B cell (primary cell): ENCODE data around the gene FBN1. TPM values are rescaled to one million over a fixed set of nuclear protein-coding genes. Genes with fewer than 3 reads are reported as not detected.

ENCODE experiments used
- ATAC-seq: fragments of 200-7000 bp; cut with Tn5 transposase; one replicate; pipeline ENCODE4 v1.10.0; 2021; ENCODE audit warnings: low read depth, mild to moderate bottlenecking, moderate number of reproducible peaks, moderate library complexity
- CTCF ChIA-PET: fragments of 350-600 bp; sonication (Branson Sonifier 250); formaldehyde crosslinking; loops from one replicate; lab custom pipeline; 2021; ENCODE audit warnings: antibody characterized with exemption, inconsistent platforms; lab: Charles Lee
- POLR2A ChIA-PET: fragments of 350-600 bp; sonication (Branson Sonifier 250); formaldehyde crosslinking; loops from one replicate; lab custom pipeline; 2021; ENCODE audit warnings: antibody characterized with exemption; lab: Charles Lee
- DNase-seq: peaks from one replicate; pipeline ENCODE4 v3.0.0; 2013
- H2AFZ ChIP-seq: 2 replicates; pipeline ENCODE4 v1.6.1; 2012; ENCODE audit warnings: mild to moderate bottlenecking, low read depth, low read length; ENCODE audit not compliant: insufficient read depth, poor library complexity, severe bottlenecking
- H3K27ac ChIP-seq, 2 donors: 1 replicate in 1 of 2; 2 replicates in 1 of 2; pipeline ENCODE4 v1.5.1; 2012 to 2013; ENCODE audit warnings: low read length in 2 of 2, mild to moderate bottlenecking in 2 of 2, moderate library complexity in 1 of 2
- H3K27me3 ChIP-seq, 4 experiments: fragments of 200-600 bp in 1 of 4; sonication (generic) in 1 of 4; replicated peaks in 1 of 4; 1 replicate in 2 of 4; 2 replicates in 2 of 4; pipeline versions ENCODE4 v1.6.1 to v1.7.0; 2013 to 2016; ENCODE audit warnings: low read length in 3 of 4, mild to moderate bottlenecking in 2 of 4, mixed read lengths in 1 of 4, moderate library complexity in 1 of 4; ENCODE audit not compliant: insufficient read depth in 4 of 4, control insufficient read depth in 3 of 4; ENCODE audit errors: control extremely low read depth in 1 of 4
- H3K36me3 ChIP-seq, 2 experiments: replicated peaks in 1 of 2; 1 replicate in 1 of 2; 2 replicates in 1 of 2; pipeline versions ENCODE4 v1.6.1 to v1.7.1; 2013; ENCODE audit warnings: low read length in 1 of 2; ENCODE audit not compliant: insufficient read depth in 2 of 2, control insufficient read depth in 1 of 2; ENCODE audit errors: control extremely low read depth in 1 of 2, extremely low read depth in 1 of 2
- H3K4me1 ChIP-seq, 2 donors: fragments of 200-600 bp in 1 of 2; sonication (generic) in 1 of 2; 1 replicate in 1 of 2; 2 replicates in 1 of 2; pipeline versions ENCODE4 v1.5.1 to v1.6.1; 2013 to 2017; ENCODE audit warnings: low read length in 2 of 2; ENCODE audit not compliant: control insufficient read depth in 2 of 2, insufficient read depth in 2 of 2
- H3K4me2 ChIP-seq: replicated peaks from 2 replicates; pipeline ENCODE3; 2012; ENCODE audit warnings: mild to moderate bottlenecking, low read depth, low read length; ENCODE audit not compliant: poor library complexity, severe bottlenecking
- H3K4me3 ChIP-seq, 5 experiments: fragments of 200-600 bp in 1 of 5; sonication (generic) in 1 of 5; 1 replicate in 3 of 5; 2 replicates in 2 of 5; pipeline versions ENCODE4 v1.5.1 to v1.7.0; 2011 to 2016; ENCODE audit warnings: low read length in 4 of 5, mild to moderate bottlenecking in 4 of 5, low read depth in 2 of 5, control low read depth in 1 of 5, moderate library complexity in 1 of 5; ENCODE audit not compliant: insufficient read depth in 1 of 5; ENCODE audit errors: control extremely low read depth in 1 of 5, extremely low read depth in 1 of 5
- H3K79me2 ChIP-seq: fragments of 200-600 bp; sonication (generic); one replicate; pipeline ENCODE4 v1.6.0; 2016; ENCODE audit warnings: low read length; ENCODE audit not compliant: control insufficient read depth, insufficient read depth
- H3K9ac ChIP-seq: fragments of 200-600 bp; sonication (generic); 2 replicates; pipeline ENCODE4 v1.6.1; 2017; ENCODE audit warnings: mild to moderate bottlenecking, low read length, moderate library complexity
- H3K9me3 ChIP-seq, 3 donors: one replicate each; pipeline versions ENCODE4 v1.6.1 to v1.7.1; 2013; ENCODE audit warnings: low read length in 2 of 3; ENCODE audit not compliant: control insufficient read depth in 2 of 3, insufficient read depth in 1 of 3; ENCODE audit errors: control extremely low read depth in 1 of 3
- H4K20me1 ChIP-seq: 2 replicates; pipeline ENCODE4 v1.6.0; 2012; ENCODE audit warnings: mild to moderate bottlenecking, low read length; ENCODE audit not compliant: insufficient read depth, control insufficient read depth, poor library complexity, severe bottlenecking
- H3K27ac Mint-ChIP-seq: one replicate; pipeline ENCODE4 v1.8.0; 2021; ENCODE audit warnings: mixed read lengths
- H3K27me3 Mint-ChIP-seq: one replicate; pipeline ENCODE4 v1.8.0; 2021; ENCODE audit warnings: mixed read lengths
- H3K4me1 Mint-ChIP-seq: one replicate; pipeline ENCODE4 v1.8.0; 2021; ENCODE audit warnings: mixed read lengths
- H3K4me3 Mint-ChIP-seq: one replicate; pipeline ENCODE4 v1.8.0; 2021; ENCODE audit warnings: mixed read lengths
- H3K9me3 Mint-ChIP-seq: one replicate; pipeline ENCODE4 v1.8.0; 2022; ENCODE audit warnings: mixed read lengths; ENCODE audit not compliant: insufficient read depth
- EZH2 ChIP-seq: IDR thresholded peaks from 2 replicates; pipeline ENCODE4 v1.6.1; 2012; ENCODE audit warnings: borderline replicate concordance, low read depth, mild to moderate bottlenecking, moderate library complexity, low read length; ENCODE audit not compliant: insufficient read depth, poor library complexity, severe bottlenecking
- WGBS: methylation state at CpG from one replicate; pipeline ENCODE4 v1.1.5; 2013; ENCODE audit warnings: missing lambda C conversion rate; ENCODE audit not compliant: insufficient coverage; 5-methylcytosine and 5-hydroxymethylcytosine counted together
- intact Hi-C: fragments of 100-400 bp; cut with micrococcal nuclease; formaldehyde crosslinking; loops from one replicate; pipeline ENCODE4 v1.10.0; 2022
- polyA plus RNA-seq: library from polyadenylated mRNA; depleted of rRNA; stranded (reverse); fragments of >200 nt; gene quantifications from 2 replicates; pipeline ENCODE4 v1.2.3, GENCODE V29; 2012
- total RNA-seq, 2 donors: library from RNA; stranded (reverse); fragments of 120-200 nt in 1 of 2; gene quantifications; 1 replicate in 1 of 2; 2 replicates in 1 of 2; pipeline versions ENCODE4 v1.2.3 to v1.2.4, GENCODE V29; 2013 to 2022
- TF ChIP-seq, protein P1 (sequence below): fragments of 200-600 bp; IDR thresholded peaks from one replicate; pipeline ENCODE4 v1.8.0; 2022; ENCODE audit warnings: antibody characterized with exemption, mild to moderate bottlenecking

The FBN1 gene
- total and polyA plus RNA-seq, 2 donors (not counting 1 experiment from before 2014, with no cell fraction given), result 0.15 to 0.25 TPM

DNA sequence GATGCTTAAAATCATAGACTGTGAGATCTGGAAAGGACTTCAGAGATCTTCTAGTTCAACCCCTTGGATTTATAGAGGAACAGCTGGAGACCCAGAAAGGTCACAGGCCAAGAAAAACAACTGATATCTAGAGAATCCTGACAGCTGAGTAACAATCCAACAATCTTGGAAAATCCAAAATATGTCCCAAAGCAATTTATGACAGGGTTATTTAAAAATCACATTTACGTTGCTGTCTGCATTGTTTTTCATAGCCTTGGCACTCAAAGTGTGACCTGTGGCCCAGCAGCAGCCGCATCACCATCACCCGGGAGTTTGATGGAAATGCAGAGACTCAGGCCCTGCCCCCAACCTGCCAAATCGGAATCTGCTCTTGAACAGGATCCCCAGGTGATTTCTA is 78.8 kb downstream of the FBN1 start:
- Histone ChIP-seq H3K79me2 (no peaks in the 10 kb centered on the region), H3K4me3 (no peak overlapping the region), H3K27ac (no peak overlapping the region), H2AFZ (no peak overlapping the region), H3K36me3 (no peaks in the 10 kb centered on the region), H3K9me3 (no peaks in the 10 kb centered on the region), H3K4me1 (no peaks in the 10 kb centered on the region), H3K4me2 (no peak overlapping the region), H3K27me3 (no peaks in the 10 kb centered on the region), H3K9ac (no peak overlapping the region), H4K20me1 (no peaks in the 10 kb centered on the region)
- ATAC-seq (no peak), DNase-seq (no peak)
- ChIA-PET CTCF (no interaction called here), POLR2A (no interaction called here)
- no peaks in the 10 kb centered on the region for H3K9me3 Mint-ChIP-seq
- H3K4me3 Mint-ChIP-seq, result no peak overlapping the region
- TF ChIP-seq, protein P1, sequence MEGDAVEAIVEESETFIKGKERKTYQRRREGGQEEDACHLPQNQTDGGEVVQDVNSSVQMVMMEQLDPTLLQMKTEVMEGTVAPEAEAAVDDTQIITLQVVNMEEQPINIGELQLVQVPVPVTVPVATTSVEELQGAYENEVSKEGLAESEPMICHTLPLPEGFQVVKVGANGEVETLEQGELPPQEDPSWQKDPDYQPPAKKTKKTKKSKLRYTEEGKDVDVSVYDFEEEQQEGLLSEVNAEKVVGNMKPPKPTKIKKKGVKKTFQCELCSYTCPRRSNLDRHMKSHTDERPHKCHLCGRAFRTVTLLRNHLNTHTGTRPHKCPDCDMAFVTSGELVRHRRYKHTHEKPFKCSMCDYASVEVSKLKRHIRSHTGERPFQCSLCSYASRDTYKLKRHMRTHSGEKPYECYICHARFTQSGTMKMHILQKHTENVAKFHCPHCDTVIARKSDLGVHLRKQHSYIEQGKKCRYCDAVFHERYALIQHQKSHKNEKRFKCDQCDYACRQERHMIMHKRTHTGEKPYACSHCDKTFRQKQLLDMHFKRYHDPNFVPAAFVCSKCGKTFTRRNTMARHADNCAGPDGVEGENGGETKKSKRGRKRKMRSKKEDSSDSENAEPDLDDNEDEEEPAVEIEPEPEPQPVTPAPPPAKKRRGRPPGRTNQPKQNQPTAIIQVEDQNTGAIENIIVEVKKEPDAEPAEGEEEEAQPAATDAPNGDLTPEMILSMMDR, result no peak
- no peak for TF ChIP-seq EZH2
- intact Hi-C loops, result no loop called here
- H3K27me3 Mint-ChIP-seq, result peaks cover under 1% of the 10 kb centered on the region
- H3K27ac Mint-ChIP-seq, result no peak overlapping the region
- WGBS, result 91% methylated on average over 3 of the region's 4 CpGs
- no peaks in the 10 kb centered on the region for H3K4me1 Mint-ChIP-seq

DNA sequence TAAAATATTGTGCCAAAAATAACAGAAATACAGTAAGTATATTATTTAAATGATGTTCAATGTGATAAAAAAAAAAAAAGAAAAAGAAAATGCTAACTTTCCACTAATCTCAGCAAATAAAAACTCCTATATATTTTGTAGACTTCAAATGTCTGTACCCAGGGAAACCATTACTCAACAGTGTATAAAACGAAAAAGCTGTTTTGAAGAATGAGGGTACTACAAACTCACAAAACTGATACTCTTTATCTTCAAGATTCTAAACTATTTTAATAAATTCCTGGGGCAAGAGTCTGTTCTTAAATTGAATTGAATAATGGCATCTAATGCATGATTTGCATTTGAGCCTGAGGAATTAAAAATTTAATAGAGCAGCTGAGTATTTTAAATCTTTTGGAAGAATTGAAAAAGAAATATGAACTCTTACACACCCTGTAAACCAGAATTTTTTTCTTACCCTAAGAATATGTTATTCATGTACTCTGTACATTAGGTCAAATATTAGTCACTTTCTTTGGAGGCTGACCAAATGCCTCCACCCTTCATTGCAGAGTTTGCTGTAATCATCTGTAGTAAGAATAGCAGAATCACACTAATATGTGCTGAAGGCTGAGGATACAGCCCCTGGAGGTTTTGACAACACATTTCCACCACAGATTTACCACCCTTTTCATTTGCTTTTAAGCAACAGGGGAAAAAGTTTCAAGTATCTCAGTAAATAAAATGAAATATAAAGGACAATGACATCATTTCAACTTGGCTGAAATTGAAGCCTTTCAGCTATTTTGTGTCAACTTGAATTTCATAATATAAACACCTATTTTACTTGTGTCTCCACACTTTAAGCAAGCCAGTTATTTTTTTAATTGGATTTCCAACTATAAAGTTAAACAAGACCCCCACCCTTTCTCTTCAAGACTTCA is 79.7 kb downstream of the FBN1 start:
- H3K4me1 Mint-ChIP-seq, result no peaks in the 10 kb centered on the region
- POLR2A ChIA-PET, result no interaction called here
- no CpG with 5 or more reads among the region's 1 CpG for WGBS
- no peaks in the 10 kb centered on the region for H3K9me3 Mint-ChIP-seq
- no peak overlapping the region for H2AFZ ChIP-seq
- H3K27ac Mint-ChIP-seq, result no peak overlapping the region
- H4K20me1 ChIP-seq, result no peaks in the 10 kb centered on the region
- no peaks in the 10 kb centered on the region for H3K36me3 ChIP-seq
- H3K79me2 ChIP-seq, result no peaks in the 10 kb centered on the region
- H3K9ac ChIP-seq, result no peak overlapping the region
- no peaks in the 10 kb centered on the region for H3K9me3 ChIP-seq
- H3K4me2 ChIP-seq, result no peak overlapping the region
- no peaks in the 10 kb centered on the region for H3K4me1 ChIP-seq
- intact Hi-C loops, result no loop called here
- TF ChIP-seq EZH2, result no peak
- TF ChIP-seq, protein P1, result no peak
- DNase-seq (no peak), ATAC-seq (no peak)
- CTCF ChIA-PET, result no interaction called here
- H3K4me3 ChIP-seq, result no peak overlapping the region
- no peak overlapping the region for H3K4me3 Mint-ChIP-seq
- peaks cover 4% of the 10 kb centered on the region for H3K27me3 Mint-ChIP-seq
- no peak overlapping the region for H3K27ac ChIP-seq
- no peaks in the 10 kb centered on the region for H3K27me3 ChIP-seq
